H9 (cell line): Measurements from ENCODE around the gene TCIRG1. TPM values are rescaled to one million over a fixed set of nuclear protein-coding genes. Genes with fewer than 3 reads are reported as not detected.

Experiments used
- DNase-seq: peaks from one replicate; pipeline ENCODE4 v3.0.0-alpha.2; 2017
- H2AFZ ChIP-seq: one replicate; pipeline ENCODE4 v1.6.1; 2013; ENCODE audit warnings: mild to moderate bottlenecking, low read length, control low read depth, moderate library complexity
- H2AK5ac ChIP-seq: 2 replicates; pipeline ENCODE4 v1.6.1; 2013; ENCODE audit warnings: low read length, control low read depth, mixed read lengths; ENCODE audit not compliant: insufficient read length
- H2BK120ac ChIP-seq: one replicate; pipeline ENCODE4 v1.6.1; 2013; ENCODE audit warnings: low read depth, mild to moderate bottlenecking, low read length, control low read depth, inconsistent platforms; ENCODE audit not compliant: poor library complexity, severe bottlenecking
- H2BK12ac ChIP-seq: 2 replicates; pipeline ENCODE4 v1.6.1; 2013; ENCODE audit warnings: low read length, control low read depth, mixed read lengths, low read depth; ENCODE audit not compliant: insufficient read length
- H2BK15ac ChIP-seq: 2 replicates; pipeline ENCODE4 v1.6.1; 2013; ENCODE audit warnings: low read depth, low read length, control low read depth
- H2BK20ac ChIP-seq: one replicate; pipeline ENCODE4 v1.6.1; 2013; ENCODE audit warnings: low read depth, mild to moderate bottlenecking, low read length, control low read depth, inconsistent platforms; ENCODE audit not compliant: poor library complexity, severe bottlenecking
- H2BK5ac ChIP-seq: 2 replicates; pipeline ENCODE4 v1.6.1; 2013; ENCODE audit warnings: low read length, control low read depth, mixed read lengths; ENCODE audit not compliant: insufficient read length
- H3K14ac ChIP-seq: 2 replicates; pipeline ENCODE4 v1.6.1; 2013; ENCODE audit warnings: low read length, control low read depth; ENCODE audit not compliant: insufficient read depth
- H3K18ac ChIP-seq: 2 replicates; pipeline ENCODE4 v1.6.1; 2013; ENCODE audit warnings: low read depth, mild to moderate bottlenecking, mixed read lengths, low read length, control low read depth; ENCODE audit not compliant: insufficient read length
- H3K23ac ChIP-seq: 2 replicates; pipeline ENCODE4 v1.6.1; 2013; ENCODE audit warnings: low read length, control low read depth, mixed read lengths, low read depth; ENCODE audit not compliant: insufficient read length
- H3K23me2 ChIP-seq: 2 replicates; pipeline ENCODE4 v1.6.1; 2013; ENCODE audit warnings: low read depth, mild to moderate bottlenecking, mixed read lengths, low read length, control low read depth; ENCODE audit not compliant: insufficient read length, poor library complexity, severe bottlenecking
- H3K27ac ChIP-seq: 2 replicates; pipeline ENCODE4 v1.5.1; 2013; ENCODE audit warnings: low read length, control low read depth, mixed read lengths, low read depth; ENCODE audit not compliant: insufficient read length
- H3K27me3 ChIP-seq: 2 replicates; pipeline ENCODE4 v1.6.1; 2013; ENCODE audit warnings: low read length, control low read depth, inconsistent platforms; ENCODE audit not compliant: insufficient read depth
- H3K4ac ChIP-seq: 2 replicates; pipeline ENCODE4 v1.6.1; 2013; ENCODE audit warnings: low read depth, mild to moderate bottlenecking, control low read depth, inconsistent platforms, low read length, moderate library complexity
- H3K4me1 ChIP-seq: 2 replicates; pipeline ENCODE4 v1.6.1; 2013; ENCODE audit warnings: low read length, control low read depth, inconsistent platforms; ENCODE audit not compliant: insufficient read depth
- H3K4me2 ChIP-seq: 2 replicates; pipeline ENCODE4 v1.6.1; 2013; ENCODE audit warnings: low read length, control low read depth, mixed read lengths; ENCODE audit not compliant: insufficient read length, insufficient read depth
- H3K56ac ChIP-seq: 2 replicates; pipeline ENCODE4 v1.6.1; 2013; ENCODE audit warnings: low read depth, mild to moderate bottlenecking, mixed read lengths, low read length, control low read depth; ENCODE audit not compliant: insufficient read length
- H3K79me1 ChIP-seq: 2 replicates; pipeline ENCODE4 v1.6.1; 2013; ENCODE audit warnings: low read depth, mild to moderate bottlenecking, moderate library complexity, low read length, control low read depth, inconsistent platforms; ENCODE audit not compliant: insufficient read depth, poor library complexity, severe bottlenecking
- H3K79me2 ChIP-seq: 2 replicates; pipeline ENCODE4 v1.6.1; 2013; ENCODE audit warnings: low read length, control low read depth, inconsistent platforms; ENCODE audit not compliant: insufficient read depth
- H3K9ac ChIP-seq: 2 replicates; pipeline ENCODE4 v1.6.1; 2013; ENCODE audit warnings: low read length, control low read depth, mixed read lengths; ENCODE audit not compliant: insufficient read length; ENCODE audit errors: extremely low read depth
- H3K9me3 ChIP-seq: one replicate; pipeline ENCODE4 v1.6.1; 2013; ENCODE audit warnings: low read depth, low read length, inconsistent platforms; ENCODE audit not compliant: control insufficient read depth
- H3T11ph ChIP-seq: one replicate; pipeline ENCODE4 v1.6.1; 2013; ENCODE audit warnings: mild to moderate bottlenecking, low read length, control low read depth, inconsistent platforms
- H4K20me1 ChIP-seq: one replicate; pipeline ENCODE4 v1.6.1; 2013; ENCODE audit not compliant: control insufficient read depth, insufficient read length, insufficient read depth
- H4K5ac ChIP-seq: 2 replicates; pipeline ENCODE4 v1.6.1; 2013; ENCODE audit warnings: low read depth, mild to moderate bottlenecking, mixed read lengths, low read length, control low read depth; ENCODE audit not compliant: insufficient read length
- H4K8ac ChIP-seq: replicated peaks from 2 replicates; pipeline ENCODE4 v1.6.1; 2013; ENCODE audit warnings: low read length, control low read depth, mixed read lengths, low read depth; ENCODE audit not compliant: insufficient read length
- H4K91ac ChIP-seq: 2 replicates; pipeline ENCODE4 v1.6.1; 2013; ENCODE audit warnings: low read depth, mild to moderate bottlenecking, moderate library complexity, mixed read lengths, low read length, control low read depth; ENCODE audit not compliant: insufficient read length
- H3K27ac Mint-ChIP-seq, 3 experiments: 2 replicates in 2 of 3; 3 replicates in 1 of 3; pipeline ENCODE4 v1.8.0; 2020 to 2021; ENCODE audit warnings: mixed read lengths in 3 of 3, mild to moderate bottlenecking in 1 of 3, moderate library complexity in 1 of 3
- H3K27me3 Mint-ChIP-seq: 2 replicates; pipeline ENCODE4 v1.8.0; 2021; ENCODE audit warnings: low read depth, mild to moderate bottlenecking, moderate library complexity, mixed read lengths
- H3K36me3 Mint-ChIP-seq, 3 experiments: 2 replicates in 2 of 3; 3 replicates in 1 of 3; pipeline ENCODE4 v1.8.0; 2020 to 2021; ENCODE audit warnings: low read depth in 3 of 3, mixed read lengths in 3 of 3; ENCODE audit not compliant: insufficient read depth in 1 of 3
- H3K4me1 Mint-ChIP-seq, 2 experiments: 2 replicates each; pipeline ENCODE4 v1.8.0; 2020; ENCODE audit warnings: mixed read lengths in 2 of 2
- H3K4me3 Mint-ChIP-seq, 2 experiments: 2 replicates in 1 of 2; 3 replicates in 1 of 2; pipeline ENCODE4 v1.8.0; 2020 to 2021; ENCODE audit warnings: mild to moderate bottlenecking in 2 of 2, mixed read lengths in 2 of 2, moderate library complexity in 1 of 2
- H3K9me3 Mint-ChIP-seq, 2 experiments: 2 replicates in 1 of 2; 3 replicates in 1 of 2; pipeline ENCODE4 v1.8.0; 2020; ENCODE audit warnings: mild to moderate bottlenecking in 2 of 2, mixed read lengths in 2 of 2, moderate library complexity in 1 of 2
- CTCF ChIP-seq: fragments of 200-600 bp; sonication (generic); conservative IDR thresholded peaks from 3 replicates; pipeline ENCODE4 v1.8.0; 2021; ENCODE audit warnings: antibody characterized with exemption, mild to moderate bottlenecking
- WGBS: extraction: QIAGEN DNeasy Blood & Tissue Kit; methylation state at CpG from one replicate; pipeline ENCODE4 v1.1.7; 2013; ENCODE audit warnings: missing lambda C conversion rate, low lambda C conversion rate, mixed read lengths; ENCODE audit not compliant: insufficient read length; ENCODE audit errors: extremely low coverage; 5-methylcytosine and 5-hydroxymethylcytosine counted together
- total RNA-seq: library from RNA; stranded (reverse); gene quantifications from 2 replicates; pipeline ENCODE4 v1.2.1, GENCODE V29; 2021

TCIRG1 gene
- total RNA-seq, 1 experiment from 2014 or later: 24.4 TPM

- H3K79me1 ChIP-seq: peaks cover 4% of the 10 kb centered on the region
- no peak overlapping the region for H3K9ac ChIP-seq
- H2BK20ac ChIP-seq: no peak overlapping the region
- H4K20me1 ChIP-seq: no peaks in the 10 kb centered on the region
- H3K9me3 ChIP-seq: no peaks in the 10 kb centered on the region
- no CpG with 5 or more reads among the region's 8 CpGs for WGBS
- H3K4me1 ChIP-seq: no peaks in the 10 kb centered on the region
- H3K4me3 Mint-ChIP-seq: no peak overlapping the region
- no peak overlapping the region for H2BK5ac ChIP-seq
- H3K27ac Mint-ChIP-seq: peak overlapping the region in 1 of 3 experiments; percentile 83; a peak in 1 of 7 replicates
- H3K36me3 Mint-ChIP-seq: peaks cover 17 to 44% (median 39%) of the 10 kb centered on the region in 3 experiments
- H2BK120ac ChIP-seq: no peak overlapping the region
- H3K4me1 Mint-ChIP-seq: no peaks in the 10 kb centered on the region
- no peak overlapping the region for H2BK15ac ChIP-seq
- H3K56ac ChIP-seq: no peak overlapping the region
- no peak overlapping the region for H4K91ac ChIP-seq
- no peak for TF ChIP-seq CTCF
- no peak overlapping the region for H4K8ac ChIP-seq
- no peak overlapping the region for H2AK5ac ChIP-seq
- H3K27me3 Mint-ChIP-seq: no peaks in the 10 kb centered on the region
- no peak overlapping the region for H3K27ac ChIP-seq
- no peak overlapping the region for H3K14ac ChIP-seq
- H3K23ac ChIP-seq: no peak overlapping the region
- H2BK12ac ChIP-seq: no peak overlapping the region
- no peak overlapping the region for H3T11ph ChIP-seq
- H3K79me2 ChIP-seq: peaks cover 7% of the 10 kb centered on the region
- no peak overlapping the region for H3K4ac ChIP-seq
- H3K27me3 ChIP-seq: no peaks in the 10 kb centered on the region
- H3K9me3 Mint-ChIP-seq: no peaks in the 10 kb centered on the region
- no peak overlapping the region for H3K18ac ChIP-seq
- no peak overlapping the region for H3K4me2 ChIP-seq
- no peaks in the 10 kb centered on the region for H3K23me2 ChIP-seq
- DNase-seq: no peak
- no peak overlapping the region for H4K5ac ChIP-seq
- H2AFZ ChIP-seq: no peak overlapping the region
Observed at GRCh38 chr11:68080860-68081259, 42.0 kb downstream of the TCIRG1 start.
